AG10803 (cell line): ENCODE data around the gene DLX4.
A peak's percentile ranks its signal among the peaks of the same experiment; 100 is the strongest.

Experiments
- DNase-seq: peaks from one replicate; pipeline ENCODE4 v3.0.0; 2010; ENCODE audit warnings: low read depth
- H3K4me3 ChIP-seq: 2 replicates; pipeline ENCODE4 v1.5.1; 2011; ENCODE audit warnings: mild to moderate bottlenecking, low read length, control low read depth
- TF ChIP-seq, protein P1 (sequence below): conservative IDR thresholded peaks from 2 replicates; pipeline ENCODE4 v1.5.1; 2011; ENCODE audit warnings: mild to moderate bottlenecking, low read length, control low read depth, inconsistent platforms

Gene DLX4

GRCh38 chr17:49967621-49968404 is 1.2 kb upstream of the DLX4 start:
- TF ChIP-seq, protein P1, sequence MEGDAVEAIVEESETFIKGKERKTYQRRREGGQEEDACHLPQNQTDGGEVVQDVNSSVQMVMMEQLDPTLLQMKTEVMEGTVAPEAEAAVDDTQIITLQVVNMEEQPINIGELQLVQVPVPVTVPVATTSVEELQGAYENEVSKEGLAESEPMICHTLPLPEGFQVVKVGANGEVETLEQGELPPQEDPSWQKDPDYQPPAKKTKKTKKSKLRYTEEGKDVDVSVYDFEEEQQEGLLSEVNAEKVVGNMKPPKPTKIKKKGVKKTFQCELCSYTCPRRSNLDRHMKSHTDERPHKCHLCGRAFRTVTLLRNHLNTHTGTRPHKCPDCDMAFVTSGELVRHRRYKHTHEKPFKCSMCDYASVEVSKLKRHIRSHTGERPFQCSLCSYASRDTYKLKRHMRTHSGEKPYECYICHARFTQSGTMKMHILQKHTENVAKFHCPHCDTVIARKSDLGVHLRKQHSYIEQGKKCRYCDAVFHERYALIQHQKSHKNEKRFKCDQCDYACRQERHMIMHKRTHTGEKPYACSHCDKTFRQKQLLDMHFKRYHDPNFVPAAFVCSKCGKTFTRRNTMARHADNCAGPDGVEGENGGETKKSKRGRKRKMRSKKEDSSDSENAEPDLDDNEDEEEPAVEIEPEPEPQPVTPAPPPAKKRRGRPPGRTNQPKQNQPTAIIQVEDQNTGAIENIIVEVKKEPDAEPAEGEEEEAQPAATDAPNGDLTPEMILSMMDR: no peak
- peak overlapping the region; percentile 51 for H3K4me3 ChIP-seq

DNA sequence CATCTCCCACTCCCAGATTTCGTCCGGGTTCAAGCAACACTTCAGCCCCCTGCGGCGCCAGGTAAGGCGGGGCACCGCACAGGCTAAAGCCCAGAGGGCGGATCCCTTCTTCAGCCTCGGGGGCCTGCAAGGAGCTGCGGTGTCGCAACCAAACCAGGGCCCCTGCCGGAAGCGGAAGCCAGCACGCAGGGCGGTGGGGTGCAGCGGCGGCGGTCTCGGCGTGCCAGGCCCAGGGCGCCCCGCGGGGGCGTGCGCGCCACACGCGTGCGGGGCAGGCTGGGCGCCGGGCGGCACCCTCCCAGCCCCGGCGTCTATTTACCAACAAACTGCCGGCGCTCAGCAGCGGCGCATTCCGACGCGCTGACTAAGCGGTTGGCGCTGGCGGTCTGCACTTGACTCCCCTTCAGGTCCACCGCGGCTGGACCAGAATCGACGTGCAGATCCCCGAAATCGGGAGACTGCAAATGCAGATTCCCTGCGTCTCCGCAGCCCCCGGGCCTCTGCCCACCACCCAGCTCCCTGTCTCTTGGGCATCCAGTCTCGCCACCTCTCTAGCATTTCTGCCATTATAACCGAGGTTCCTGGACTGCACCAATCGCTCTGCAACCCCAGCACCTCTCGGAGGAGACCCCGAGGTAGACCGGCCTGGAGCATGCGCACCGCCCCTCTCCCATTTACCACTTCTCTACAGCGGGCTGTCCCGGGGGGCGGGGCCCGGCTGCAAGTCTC is 421 bp upstream of the DLX4 start:
- H3K4me3 ChIP-seq: peak overlapping the region; percentile 51
- TF ChIP-seq, protein P1: no peak
- peak; percentile 76 for DNase-seq

More at GRCh38 chr17:49967621-49968404, 1.2 kb upstream of the DLX4 start:
- no peak for DNase-seq

DNA sequence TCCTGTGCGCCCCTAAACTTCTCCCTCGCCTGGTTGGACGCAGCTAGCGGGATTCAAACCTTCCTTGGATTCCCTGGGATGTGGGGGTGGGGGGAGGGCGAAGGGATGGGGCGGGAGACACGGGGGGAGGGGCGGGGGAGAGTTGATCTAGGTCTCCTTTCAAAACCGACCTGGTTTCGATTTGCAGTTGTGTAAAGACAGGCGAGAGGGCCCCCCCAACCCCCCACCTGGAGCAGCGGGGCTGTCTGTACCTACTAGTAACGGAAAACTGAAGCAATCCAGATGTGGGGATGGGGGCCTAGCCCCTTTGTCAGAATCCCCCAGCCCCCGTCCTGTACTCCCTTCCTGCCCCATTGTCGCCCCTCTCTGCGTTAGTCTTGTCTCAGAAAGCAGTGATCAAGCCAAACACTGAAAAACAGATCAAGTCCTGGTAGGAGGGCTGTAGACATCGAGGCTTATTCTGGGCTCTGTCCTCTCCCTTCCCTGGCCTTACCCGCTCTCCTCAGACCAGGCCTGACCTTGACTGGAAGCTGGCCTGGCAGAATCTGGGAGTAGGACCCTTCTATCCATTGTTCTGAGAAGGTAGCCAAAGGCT is 902 bp downstream of the DLX4 start:
- no peak for DNase-seq
- H3K4me3 ChIP-seq: no peak overlapping the region
- TF ChIP-seq, protein P1: no peak

- TF ChIP-seq, protein P1: no peak
- DNase-seq: no peak
- no peak overlapping the region for H3K4me3 ChIP-seq
Observed at GRCh38 chr17:49970498-49970897, 1.5 kb downstream of the DLX4 start.

- TF ChIP-seq, protein P1: no peak
- no peak overlapping the region for H3K4me3 ChIP-seq
Observed at GRCh38 chr17:49971199-49971847, 2.3 kb downstream of the DLX4 start.

DNA sequence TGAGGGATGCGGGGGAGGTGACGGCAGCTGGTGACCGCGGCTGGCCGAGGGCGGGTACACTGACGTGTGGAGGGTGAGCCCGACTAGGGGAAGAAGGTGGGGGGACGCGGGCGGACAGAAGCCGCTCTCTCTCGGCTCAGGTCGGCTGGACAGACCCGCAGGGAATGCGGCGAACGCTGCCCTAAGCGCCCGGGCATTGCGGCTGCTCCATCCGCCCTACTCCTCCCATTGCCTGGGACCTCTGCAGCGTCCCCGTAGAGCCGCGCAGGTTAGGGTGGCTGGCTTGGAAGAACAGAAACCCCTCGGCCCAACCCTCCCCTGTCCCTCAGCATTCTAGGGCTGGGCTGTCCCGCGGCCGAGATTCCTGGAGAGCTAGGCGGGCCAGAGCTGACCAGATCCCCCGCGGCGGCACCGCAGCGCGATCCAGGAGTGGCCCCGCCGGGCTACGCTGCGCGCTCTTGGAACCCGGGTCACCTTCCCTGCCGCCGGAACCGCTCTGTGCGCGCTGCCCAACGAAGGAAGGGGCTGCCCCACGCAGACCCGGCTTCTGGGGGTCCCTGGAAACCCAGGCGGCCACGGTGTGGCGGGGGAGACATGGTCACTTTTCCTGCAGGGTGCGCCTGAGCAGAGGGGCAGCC is 3.0 kb downstream of the DLX4 start:
- H3K4me3 ChIP-seq: no peak overlapping the region
- TF ChIP-seq, protein P1: no peak
- no peak for DNase-seq

More at GRCh38 chr17:49971199-49971847, 2.3 kb downstream of the DLX4 start:
- no peak for DNase-seq
